HEK293T (cell line): ENCODE measurements around the gene TMEM119.

Source experiments
- ARNT ChIP-seq: fragments of 450-650 bp; IDR thresholded peaks from 2 replicates; pipeline ENCODE4 v1.6.1; 2017; ENCODE audit warnings: mild to moderate bottlenecking
- CTBP1 ChIP-seq: fragments of 450-650 bp; IDR thresholded peaks from 2 replicates; pipeline ENCODE4 v1.6.1; 2016; ENCODE audit warnings: borderline replicate concordance
- ELF4 ChIP-seq: fragments of 450-650 bp; IDR thresholded peaks from 2 replicates; pipeline ENCODE4 v1.6.1; 2017; ENCODE audit warnings: antibody characterized with exemption
- FOXA1 ChIP-seq: fragments of 450-650 bp; IDR thresholded peaks from 2 replicates; pipeline ENCODE4 v1.6.1; 2016; ENCODE audit warnings: mild to moderate bottlenecking
- HDGF ChIP-seq: fragments of 450-650 bp; IDR thresholded peaks from 2 replicates; pipeline ENCODE4 v1.6.1; 2017; ENCODE audit warnings: antibody characterized with exemption, borderline replicate concordance
- LEF1 ChIP-seq: fragments of 450-650 bp; IDR thresholded peaks from 2 replicates; pipeline ENCODE4 v1.6.1; 2017; ENCODE audit warnings: mild to moderate bottlenecking, borderline replicate concordance
- SP1 ChIP-seq: fragments of 450-650 bp; IDR thresholded peaks from 2 replicates; pipeline ENCODE4 v1.6.1; 2017
- TARDBP ChIP-seq: fragments of 450-650 bp; IDR thresholded peaks from 2 replicates; pipeline ENCODE4 v1.6.1; 2016
- TF ChIP-seq, protein P1 (sequence below): fragments of 450-650 bp; IDR thresholded peaks from 2 replicates; pipeline ENCODE4 v1.6.1; 2016

DNA sequence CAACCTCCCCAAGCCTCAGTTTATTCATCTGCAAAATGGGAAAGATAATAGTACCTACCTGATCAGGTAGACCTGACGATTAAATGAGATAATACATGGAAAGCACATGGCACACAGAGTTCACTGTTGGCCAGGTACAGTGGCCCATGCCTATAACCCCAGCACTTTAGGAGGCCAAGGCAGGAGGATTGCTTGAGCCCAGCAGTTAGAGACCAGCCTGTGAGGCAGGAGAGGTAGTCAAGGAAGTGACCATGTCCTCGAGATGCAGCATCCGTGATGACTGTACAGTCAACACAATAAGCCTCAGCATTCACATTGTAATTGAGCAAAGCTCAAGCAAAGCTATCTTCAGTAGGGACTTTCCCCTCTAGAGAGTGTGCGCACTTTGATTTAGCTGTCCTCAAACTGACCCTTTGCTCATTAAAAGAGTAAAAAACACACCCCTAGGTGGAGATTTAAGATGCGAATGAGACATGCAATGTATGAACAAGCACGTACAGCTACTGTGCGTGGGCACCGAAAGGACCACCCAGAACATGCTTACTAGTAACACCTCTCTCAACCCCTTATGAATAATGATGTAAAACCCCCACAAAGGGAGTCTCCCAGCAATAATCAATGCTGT, 25.6 kb downstream of the TMEM119 start:
- no peak for TF ChIP-seq ARNT
- no peak for TF ChIP-seq TARDBP
- TF ChIP-seq, protein P1, sequence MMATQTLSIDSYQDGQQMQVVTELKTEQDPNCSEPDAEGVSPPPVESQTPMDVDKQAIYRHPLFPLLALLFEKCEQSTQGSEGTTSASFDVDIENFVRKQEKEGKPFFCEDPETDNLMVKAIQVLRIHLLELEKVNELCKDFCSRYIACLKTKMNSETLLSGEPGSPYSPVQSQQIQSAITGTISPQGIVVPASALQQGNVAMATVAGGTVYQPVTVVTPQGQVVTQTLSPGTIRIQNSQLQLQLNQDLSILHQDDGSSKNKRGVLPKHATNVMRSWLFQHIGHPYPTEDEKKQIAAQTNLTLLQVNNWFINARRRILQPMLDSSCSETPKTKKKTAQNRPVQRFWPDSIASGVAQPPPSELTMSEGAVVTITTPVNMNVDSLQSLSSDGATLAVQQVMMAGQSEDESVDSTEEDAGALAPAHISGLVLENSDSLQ = no peak
- TF ChIP-seq ELF4 = no peak
- TF ChIP-seq CTBP1 = no peak
- no peak for TF ChIP-seq LEF1
- no peak for TF ChIP-seq SP1
- no peak for TF ChIP-seq HDGF
- TF ChIP-seq FOXA1 = no peak
